Stimulated activated CD4-positive, alpha-beta T cell treated with anti-CD3 and anti-CD28 coated beads, Interleukin-4, amount 100 ng/mL, for 1 hour (primary cell): ENCODE results near the gene KRTAP3-1.
"Not testable (repeated sequence)": the region's sequence is repeated elsewhere in the genome, so short reads cannot be mapped to it uniquely, and the experiment has no call there.

Experiments
- DNase-seq: peaks from one replicate; pipeline ENCODE4 v3.0.0-alpha.2; 2020

Gene KRTAP3-1

DNA sequence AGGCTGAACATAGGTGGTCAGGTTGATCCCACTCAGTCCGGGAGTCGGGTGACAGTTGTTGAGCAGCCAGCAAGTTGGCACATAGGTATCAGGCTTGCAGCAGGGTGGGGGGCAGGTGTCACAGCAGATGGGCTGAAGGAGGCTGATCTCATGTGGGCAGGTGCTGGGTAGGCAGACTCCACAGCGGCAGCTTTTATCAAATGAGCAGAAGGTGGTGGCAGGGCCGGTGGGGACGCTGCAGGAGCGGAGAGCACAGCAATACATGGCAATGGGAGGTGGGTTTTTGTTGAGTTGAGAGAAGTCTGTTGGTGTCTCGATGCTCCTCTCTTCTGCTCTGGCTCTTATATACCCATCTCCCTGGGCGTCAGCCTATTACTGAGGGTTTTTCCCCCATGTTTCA is at the start of gene KRTAP3-1:
Gene KRTAP3-1 (minus strand): TSS at position 318 of the 400 bp plus-strand sequence. CDS start 54 bp downstream, at position 264.
- no peak for DNase-seq

- no peak for DNase-seq
These were observed 48.6 kb upstream of the KRTAP3-1 start for GRCh38 chr17:41057547-41057946.

DNA sequence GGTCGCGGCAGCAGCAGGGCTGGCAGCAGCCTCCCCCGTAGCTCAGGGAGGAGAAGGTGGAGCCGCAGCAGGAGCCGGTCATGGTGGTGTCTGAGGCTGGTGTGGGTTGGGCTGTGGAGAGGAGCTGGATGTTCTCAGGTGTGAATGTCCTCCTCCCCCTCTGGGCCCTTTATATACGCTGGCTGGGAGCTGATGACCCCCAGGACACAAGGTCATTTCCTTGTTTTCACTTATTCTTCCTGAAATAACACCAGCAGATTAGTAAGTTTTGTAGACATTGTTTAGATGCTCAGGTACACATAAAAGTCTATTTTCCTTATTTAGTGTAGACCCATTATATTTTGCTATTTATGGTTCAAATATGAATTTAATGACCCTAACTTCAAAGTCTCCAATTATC is 46.2 kb upstream of the KRTAP3-1 start, which contains the start of gene KRTAP2-2:
Gene KRTAP2-2 (minus strand): TSS at position 101 of the 400 bp plus-strand sequence. CDS start 19 bp downstream, at position 82.
- not testable (repeated sequence) for DNase-seq

DNA sequence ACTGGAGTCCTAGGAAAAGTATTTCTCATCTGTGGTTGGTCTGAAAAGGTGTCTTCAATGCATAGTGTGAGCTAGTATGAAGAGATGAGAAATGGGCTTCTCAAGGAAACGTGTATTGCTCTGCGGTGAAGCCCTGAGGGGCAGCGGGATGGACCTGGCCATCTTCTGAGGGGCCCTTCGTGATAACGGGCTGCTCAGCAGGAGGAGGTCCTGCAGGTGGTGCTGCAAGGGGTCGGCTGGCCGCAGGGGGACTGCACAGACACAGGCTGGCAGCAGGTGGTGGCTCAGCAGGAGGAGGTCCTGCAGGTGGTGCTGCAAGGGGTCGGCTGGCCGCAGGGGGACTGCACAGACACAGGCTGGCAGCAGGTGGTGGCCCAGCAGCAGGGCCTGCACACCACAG is 45.6 kb upstream of the KRTAP3-1 start:
- not testable (repeated sequence) for DNase-seq

DNA sequence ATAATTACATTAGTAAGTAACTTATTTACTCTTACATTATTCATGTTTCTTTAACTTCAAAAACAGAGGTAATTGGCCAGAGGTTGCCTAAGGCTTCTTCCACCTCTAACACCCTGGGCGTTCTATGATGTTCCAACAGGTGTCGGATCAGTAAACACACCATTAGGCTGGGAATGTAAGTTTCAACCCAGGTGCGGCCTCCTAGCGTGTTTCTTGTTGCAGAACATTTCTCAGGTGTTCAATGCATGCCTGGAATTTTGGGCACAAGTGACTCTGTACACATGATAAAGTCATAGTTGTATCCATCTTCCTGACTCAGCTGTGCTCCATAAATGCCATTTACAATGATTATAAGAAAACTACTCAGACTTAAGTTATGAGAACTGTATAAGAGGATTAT is 45.1 kb upstream of the KRTAP3-1 start:
- no peak for DNase-seq

DNA sequence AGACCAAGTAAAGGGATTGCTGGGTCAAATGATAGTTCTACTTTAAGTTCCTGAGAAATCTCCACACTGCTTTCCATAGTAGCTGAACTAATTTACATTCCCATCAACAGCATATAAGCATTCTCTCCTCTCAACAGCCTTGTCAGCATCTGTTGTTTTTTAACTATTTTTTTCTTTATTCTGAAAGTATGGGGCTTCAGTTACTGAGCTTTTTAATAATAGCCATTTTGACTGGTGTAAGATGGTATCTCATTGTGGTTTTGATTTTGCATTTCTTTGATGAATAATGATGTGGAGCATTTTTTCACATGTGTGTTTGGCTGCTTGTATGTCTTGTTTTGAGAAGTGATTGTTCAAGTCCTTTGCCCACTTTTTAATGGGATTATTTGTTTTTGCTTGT is 43.6 kb upstream of the KRTAP3-1 start:
- no peak for DNase-seq

DNA sequence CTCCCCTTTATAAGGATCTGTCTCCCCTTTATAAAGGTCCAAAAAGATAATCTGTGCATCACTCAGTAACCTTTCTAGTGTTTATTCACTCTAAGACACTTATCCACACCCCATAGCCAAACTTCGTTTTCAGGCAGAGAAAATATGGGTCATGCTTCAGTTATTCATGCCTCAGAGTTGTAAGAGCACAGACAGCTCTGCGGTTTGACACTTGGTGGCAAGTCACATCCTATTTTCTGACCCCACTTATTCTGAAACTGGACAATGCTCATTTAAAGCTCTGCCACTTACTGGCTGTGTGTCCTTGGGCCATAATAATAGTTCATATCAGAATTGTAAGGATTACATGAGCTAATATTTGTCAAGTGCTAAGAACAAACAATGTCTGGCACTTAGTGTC is 40.2 kb upstream of the KRTAP3-1 start:
- no peak for DNase-seq

DNA sequence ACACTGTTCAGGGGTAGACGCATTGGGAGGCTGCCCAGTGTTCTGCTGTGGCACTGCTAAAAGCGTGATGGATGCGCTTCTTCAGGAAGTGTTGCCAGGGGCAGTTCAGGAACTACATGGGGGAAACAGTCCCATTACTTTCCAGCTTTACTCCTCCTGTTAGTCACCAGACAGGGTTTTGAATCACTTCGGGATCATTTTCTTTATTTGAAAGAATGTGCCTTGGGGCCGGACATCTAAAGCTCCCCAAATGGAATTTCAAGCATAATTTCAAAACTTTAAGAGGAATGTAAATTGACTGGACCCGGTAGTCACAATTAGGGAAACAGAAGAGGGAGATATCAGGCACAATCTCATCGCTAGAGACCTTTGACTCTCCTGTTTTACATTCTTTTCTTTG is 39.5 kb upstream of the KRTAP3-1 start:
- no peak for DNase-seq

GRCh38 chr17:41046735-41047465 is 38.0 kb upstream of the KRTAP3-1 start, which contains the start of gene KRTAP2-1:
Gene KRTAP2-1, minus strand, starts transcription at chr17:41047316. Its CDS starts 49 bp downstream, at chr17:41047267.
- DNase-seq, result not testable (repeated sequence)

DNA sequence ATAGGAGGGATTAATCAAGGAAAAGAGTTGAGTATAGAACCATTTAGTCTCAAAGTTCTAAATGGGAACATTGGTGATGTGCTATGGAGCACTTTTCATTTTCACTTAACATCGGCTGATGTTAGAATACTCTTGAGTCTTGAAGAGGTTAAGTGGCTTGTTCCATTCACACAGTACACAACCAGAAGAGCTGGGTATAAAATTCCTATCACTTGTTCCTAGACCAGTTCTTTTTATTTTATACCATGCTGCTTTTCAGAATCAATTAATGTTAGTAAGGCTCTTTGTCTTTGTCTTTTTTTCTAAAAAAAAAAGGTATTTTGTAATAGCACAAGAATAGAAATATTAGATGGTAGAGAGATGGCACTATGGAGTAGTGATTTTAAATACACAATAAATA is 34.0 kb upstream of the KRTAP3-1 start:
- DNase-seq, result no peak

DNA sequence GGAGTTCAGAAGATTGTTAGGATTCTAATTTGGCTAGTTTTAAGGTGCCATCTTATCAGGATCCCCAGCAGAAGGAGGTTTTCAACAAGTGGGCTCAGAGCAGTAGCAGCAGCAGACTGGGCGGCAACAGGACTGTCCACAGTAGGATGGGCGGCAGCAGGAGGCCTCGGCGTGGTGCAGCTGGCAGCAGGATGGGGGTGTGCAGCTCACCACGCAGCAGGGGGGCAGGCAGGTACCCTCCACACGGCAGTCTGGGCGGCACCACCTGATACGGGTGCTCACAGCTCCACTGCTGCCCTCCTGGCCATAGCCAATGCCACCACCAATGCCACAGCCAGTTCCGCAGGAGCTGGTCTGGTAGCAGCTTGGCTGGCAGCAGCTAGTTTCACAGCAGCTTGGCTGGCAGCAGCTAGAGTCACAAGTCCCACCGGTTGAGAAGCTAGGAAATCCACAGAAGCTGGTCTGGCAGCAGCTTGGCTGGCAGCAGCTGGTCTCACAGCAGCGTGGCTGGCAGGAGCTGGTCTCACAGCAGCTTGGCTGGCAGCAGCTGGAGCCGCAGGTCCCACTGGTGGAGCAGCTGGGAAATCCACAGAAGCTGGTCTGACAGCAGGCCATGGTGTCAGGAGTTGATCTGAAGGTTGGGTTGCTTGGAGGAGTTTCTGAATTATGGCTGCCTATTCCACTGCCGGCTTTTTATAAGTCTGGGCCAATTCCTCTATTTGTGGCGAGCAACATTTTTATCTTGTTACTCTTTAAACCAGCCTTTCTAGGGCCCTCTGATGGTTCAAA is 32.0 kb upstream of the KRTAP3-1 start, which contains the start of gene KRTAP1-1:
Gene KRTAP1-1 (minus strand): TSS at position 668 of the 789 bp plus-strand sequence. CDS start 53 bp downstream, at position 615.
- DNase-seq, result not testable (repeated sequence)

DNA sequence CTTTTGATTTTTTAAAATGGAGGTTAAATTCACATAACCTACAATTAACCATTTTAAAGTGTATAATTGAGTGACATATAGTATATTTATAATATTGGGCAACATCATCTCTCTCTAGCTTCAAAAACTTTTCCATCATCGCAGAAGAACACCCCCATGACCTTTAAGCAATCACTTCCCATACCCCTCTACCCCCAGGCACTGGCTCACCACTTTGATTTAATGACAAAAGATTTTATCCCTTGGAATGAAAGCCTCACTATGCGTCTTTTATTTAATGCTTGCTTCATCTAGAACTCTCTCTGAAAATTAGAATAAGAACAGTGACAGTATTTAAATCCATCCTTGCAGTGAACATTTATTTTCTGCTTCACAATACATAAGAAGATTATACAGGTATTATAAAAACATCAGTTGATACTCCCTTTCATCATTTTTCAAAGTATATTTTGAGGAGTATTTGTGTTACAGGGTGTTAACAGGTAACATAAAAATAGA is 29.0 kb upstream of the KRTAP3-1 start:
- DNase-seq, result no peak

DNA sequence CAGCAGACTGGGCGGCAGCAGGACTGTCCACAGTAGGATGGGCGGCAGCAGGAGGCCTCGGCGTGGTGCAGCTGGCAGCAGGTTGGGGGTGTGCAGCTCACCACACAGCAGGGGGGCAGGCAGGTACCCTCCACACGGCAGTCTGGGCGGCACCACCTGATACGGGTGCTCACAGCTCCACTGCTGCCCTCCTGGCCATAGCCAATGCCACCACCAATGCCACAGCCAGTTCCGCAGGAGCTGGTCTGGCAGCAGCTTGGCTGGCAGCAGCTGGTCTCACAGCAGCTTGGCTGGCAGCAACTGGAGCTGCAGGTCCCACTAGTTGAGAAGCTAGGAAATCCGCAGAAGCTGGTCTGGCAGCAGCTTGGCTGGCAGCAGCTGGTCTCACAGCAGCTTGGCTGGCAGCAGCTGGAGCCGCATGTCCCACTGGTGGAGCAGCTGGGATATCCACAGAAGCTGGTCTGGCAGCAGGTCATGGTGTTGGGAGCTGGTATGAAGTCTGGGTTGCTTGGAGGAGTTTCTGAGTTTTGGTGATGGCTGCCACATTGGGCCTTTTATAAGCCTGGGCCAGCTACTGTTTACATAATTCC is 25.5 kb upstream of the KRTAP3-1 start, which contains the start of gene KRTAP1-3:
Gene KRTAP1-3 (minus strand): TSS at position 529 of the 590 bp plus-strand sequence. CDS start 53 bp downstream, at position 476.
- not testable (repeated sequence) for DNase-seq

GRCh38 chr17:41029633-41030245 is 20.8 kb upstream of the KRTAP3-1 start, which contains the start of gene KRTAP1-4:
Gene KRTAP1-4, minus strand, starts transcription at chr17:41030195. Its CDS starts 117 bp downstream, at chr17:41030078.
- no peak for DNase-seq

DNA sequence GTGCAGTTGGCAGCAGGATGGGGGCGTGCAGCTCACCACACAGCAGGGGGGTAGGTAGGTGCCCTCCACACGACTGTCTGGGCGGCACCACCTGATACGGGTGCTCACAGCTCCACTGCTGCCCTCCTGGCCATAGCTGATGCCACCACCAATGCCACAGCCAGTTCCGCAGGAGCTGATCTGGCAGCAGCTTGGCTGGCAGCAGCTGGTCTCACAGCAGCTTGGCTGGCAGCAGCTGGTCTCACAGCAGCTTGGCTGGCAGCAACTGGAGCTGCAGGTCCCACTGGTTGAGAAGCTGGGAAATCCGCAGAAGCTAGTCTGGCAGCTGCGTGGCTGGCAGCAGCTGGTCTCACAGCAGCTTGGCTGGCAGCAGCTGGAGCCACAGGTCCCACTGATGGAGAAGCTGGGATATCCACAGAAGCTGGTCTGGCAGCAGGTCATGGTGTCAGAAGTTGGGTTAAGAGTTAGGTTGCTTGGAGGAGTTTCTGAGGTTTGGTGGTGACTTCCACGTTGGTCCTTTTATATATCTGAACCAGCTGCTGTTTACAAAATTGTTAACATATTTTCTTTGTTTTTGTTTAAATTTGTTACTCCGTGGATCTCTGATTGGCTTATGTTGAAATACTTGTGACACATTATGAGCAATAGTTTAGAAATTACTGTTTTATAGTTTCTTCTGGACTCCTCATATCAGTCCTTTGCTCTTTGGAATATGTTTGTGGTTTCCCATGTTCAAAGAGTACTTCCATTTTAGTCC is 18.0 kb upstream of the KRTAP3-1 start, which contains the start of gene KRTAP1-5:
Gene KRTAP1-5 (minus strand): TSS at position 494 of the 757 bp plus-strand sequence. CDS start 53 bp downstream, at position 441.
- no peak for DNase-seq

- DNase-seq, result no peak
These were observed 15.8 kb upstream of the KRTAP3-1 start for GRCh38 chr17:41024697-41025096.

GRCh38 chr17:41020336-41020735 is 11.4 kb upstream of the KRTAP3-1 start:
- no peak for DNase-seq

DNA sequence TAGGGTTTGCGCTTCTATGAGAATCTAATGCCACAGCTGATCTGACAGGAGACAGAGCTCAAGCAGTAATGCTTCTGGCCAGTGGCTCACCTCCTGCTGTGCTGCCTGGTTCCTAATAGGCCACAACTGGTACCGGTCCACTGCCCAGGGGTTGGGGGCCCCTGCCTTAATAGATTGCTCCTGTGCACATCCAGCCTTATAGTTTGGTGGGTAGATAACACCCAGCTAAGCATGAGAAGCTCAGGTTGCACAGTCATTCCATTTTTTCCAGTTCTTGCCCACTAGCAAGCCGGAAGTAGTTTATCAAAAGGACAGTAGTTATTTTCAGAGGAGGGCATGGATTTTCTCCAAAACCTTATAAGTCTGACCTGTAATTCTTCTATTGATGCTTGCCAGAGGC is 10.5 kb upstream of the KRTAP3-1 start:
- no peak for DNase-seq

- no peak for DNase-seq
These were observed 9.6 kb upstream of the KRTAP3-1 start for GRCh38 chr17:41018541-41018940.

GRCh38 chr17:41016578-41017215 is 7.8 kb upstream of the KRTAP3-1 start:
- DNase-seq, result no peak

DNA sequence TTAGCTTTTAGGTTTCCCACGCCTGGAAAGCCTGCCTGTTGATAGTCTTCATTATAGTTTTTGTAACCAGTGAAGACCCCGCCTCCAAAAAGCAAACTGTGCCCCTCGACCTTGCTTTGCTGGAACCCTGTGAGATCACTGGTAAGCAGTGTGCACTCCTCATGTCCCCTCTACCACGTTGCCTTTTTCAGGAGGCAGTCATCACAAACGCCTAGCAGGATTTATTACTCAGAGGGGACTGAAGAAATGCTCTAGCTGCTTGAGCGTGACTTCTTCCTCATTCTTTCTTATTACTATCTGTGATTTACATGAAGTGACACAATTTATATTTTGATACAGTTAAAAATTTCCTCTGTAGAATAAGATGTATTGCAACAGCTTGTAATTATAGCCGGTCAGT is 6.5 kb upstream of the KRTAP3-1 start:
- no peak for DNase-seq
